Stimulated activated CD4-positive, alpha-beta T cell treated with anti-CD3 and anti-CD28 coated beads, Interleukin-4, amount 100 ng/mL, for 4 hours (primary cell): ENCODE results near the gene SLC25A24.
"Not testable (repeated sequence)": the region's sequence is repeated elsewhere in the genome, so short reads cannot be mapped to it uniquely, and the experiment has no call there.

ENCODE experiments used
- DNase-seq, 2 experiments: peaks; one replicate each; pipeline ENCODE4 v3.0.0-alpha.2; 2020

SLC25A24 gene

GRCh38 chr1:108194051-108194450, 6.1 kb downstream of the SLC25A24 start:
- DNase-seq = no peak

- DNase-seq = no peak
Measured at GRCh38 chr1:108193333-108193732, 6.8 kb downstream of the SLC25A24 start.

- no peak for DNase-seq
Measured at GRCh38 chr1:108192581-108192980, 7.6 kb downstream of the SLC25A24 start.

DNA sequence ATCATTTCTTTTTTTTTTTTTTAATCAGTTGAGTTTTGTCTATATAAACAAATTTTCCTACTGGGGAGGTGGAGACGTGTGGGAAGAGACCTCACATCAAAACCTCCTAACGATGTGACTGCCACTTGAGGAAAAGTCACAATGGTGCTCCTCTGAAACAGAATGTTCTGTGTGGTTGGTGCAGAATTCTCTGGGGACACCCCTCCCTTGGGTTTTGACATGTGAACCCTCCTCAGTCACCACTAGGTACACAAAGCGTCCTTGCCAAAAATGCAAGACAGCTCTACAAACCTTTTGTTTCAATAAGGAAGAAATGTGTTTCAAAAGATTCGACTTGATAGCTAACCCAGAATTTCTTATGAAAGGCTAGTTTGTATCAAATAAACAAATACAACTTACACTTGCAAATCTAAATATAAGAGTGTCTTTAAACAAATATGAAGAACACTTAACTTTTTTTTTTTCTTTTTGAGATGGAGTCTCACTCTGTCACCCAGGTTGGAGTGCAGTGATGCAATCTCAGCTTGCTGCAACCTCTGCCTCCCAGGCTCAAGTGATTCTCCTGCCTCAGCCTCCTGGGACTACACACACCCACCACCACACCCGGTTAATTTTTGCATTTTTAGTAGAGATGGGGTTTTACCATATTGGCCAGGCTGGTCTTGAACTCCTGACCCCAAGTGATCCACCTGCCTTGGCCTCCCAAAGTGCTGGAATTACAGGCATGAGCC, 9.3 kb downstream of the SLC25A24 start:
- no peak for DNase-seq

DNA sequence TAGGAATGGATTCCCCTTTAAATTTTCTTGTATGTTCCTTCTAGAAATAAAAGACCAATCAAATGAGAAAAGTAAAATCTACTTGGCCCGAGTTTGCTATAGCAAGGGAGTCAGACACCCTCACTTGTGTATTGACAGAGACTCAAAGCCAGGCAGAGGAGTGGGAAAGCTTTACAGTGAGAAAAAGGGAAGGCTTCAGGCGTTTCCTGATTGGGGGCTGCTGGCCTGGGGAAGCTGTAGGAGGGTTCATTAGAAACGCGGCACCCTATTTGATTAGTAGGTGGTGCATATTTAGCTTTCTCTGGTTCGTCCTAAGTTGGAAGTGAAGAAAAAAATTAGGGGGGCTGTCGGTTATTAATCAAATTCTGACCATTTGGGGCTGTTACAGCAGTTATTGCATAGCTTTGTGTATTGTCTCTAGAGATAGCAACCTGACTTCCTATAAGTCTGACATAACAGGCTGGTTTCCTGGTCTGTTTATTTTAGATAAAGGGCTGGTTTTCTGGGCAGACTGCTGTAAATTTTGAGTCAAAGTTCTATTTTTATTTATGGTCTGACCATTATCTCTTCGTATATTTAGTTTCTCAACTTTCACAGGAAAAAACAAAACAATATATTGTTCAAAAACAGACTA, 10.0 kb downstream of the SLC25A24 start:
- no peak for DNase-seq

GRCh38 chr1:108188801-108189200, 11.3 kb downstream of the SLC25A24 start:
- no peak for DNase-seq

DNA sequence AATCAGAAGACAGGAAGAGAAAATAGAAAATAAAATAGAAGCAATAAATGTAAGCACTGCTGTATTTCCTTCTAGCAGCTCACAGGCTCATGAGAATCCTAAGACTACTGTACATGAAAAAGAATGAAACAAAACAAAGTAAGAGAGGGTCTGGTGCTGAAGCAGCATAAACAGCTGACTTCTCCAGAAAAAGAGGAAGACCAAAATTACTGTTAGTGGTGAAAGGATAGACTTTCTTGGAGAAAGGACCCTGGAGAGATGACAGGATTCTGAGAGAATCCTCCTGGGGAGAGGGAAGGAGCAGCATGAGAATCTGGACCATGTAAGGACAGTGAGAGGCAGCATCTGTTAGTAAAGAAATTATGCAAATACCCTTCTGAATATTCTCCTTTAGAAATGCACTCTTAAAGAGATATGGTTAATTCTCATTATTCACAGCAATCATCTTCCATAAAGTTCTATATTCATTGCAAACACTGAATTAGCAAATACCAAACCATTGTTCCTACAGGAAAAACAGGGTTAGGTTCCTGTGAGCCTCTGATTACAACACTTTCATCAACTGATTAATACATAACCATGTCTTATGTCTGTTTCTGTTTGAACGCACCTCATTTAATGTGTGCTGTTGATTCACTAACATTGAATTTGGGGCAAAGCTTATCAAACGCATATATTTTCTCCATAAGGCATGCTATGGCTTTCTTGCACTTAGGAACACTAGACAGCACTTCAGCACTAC, 17.0 kb downstream of the SLC25A24 start:
- DNase-seq = no peak

GRCh38 chr1:108179018-108179417, 21.1 kb downstream of the SLC25A24 start:
- DNase-seq = no peak

DNA sequence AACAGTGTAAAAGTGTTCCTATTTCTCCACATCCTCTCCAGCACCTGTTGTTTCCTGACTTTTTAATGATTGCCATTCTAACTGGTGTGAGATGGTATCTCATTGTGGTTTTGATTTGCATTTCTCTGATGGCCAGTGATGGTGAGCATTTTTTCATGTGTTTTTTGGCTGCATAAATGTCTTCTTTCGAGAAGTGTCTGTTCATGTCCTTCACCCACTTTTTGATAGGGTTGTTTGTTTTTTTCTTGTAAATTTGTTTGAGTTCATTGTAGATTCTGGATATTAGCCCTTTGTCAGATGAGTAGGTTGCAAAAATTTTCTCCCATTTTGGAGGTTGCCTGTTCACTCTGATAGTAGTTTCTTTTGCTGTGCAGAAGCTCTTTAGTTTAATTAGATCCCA, 37.7 kb downstream of the SLC25A24 start:
- not testable (repeated sequence) for DNase-seq

DNA sequence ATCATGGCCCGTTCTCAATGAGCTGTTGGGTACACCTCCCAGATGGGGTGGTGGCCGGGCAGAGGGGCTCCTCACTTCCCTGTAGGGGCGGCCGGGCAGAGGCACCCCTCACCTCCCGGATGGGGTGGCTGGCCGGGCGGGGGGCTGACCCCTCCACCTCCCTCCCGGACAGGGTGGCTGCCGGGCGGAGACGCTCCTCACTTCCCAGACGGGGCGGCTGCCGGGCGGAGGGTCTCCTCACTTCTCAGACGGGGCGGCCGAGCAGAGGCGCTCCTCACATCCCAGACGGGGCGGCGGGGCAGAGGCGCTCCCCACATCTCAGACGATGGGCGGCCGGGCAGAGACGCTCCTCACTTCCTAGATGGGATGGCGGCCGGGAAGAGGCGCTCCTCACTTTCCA, 40.2 kb downstream of the SLC25A24 start:
- not testable (repeated sequence) for DNase-seq

GRCh38 chr1:108158893-108159453, 41.2 kb downstream of the SLC25A24 start:
- no peak for DNase-seq

GRCh38 chr1:108154314-108154713, 45.8 kb downstream of the SLC25A24 start:
- DNase-seq = no peak

DNA sequence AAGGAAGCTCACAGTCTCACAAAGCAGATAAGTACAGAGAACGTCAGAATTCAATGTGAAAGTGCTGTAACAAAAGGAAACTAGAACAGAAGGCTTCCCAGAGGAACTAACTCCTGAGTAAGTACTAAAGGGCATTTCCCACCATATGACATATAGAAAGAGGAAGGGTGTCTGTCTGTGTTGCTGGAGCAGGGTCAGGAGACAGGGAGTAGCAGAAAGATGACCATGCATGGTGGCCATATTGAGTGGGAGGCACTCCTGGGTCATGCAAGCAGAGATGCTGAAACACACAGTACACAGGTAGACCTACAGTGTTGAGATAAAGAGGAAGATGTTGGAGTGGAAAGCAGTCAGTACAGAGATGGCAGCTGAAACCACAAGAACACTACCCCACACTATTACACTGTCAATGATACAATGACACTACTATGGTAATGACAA, 47.3 kb downstream of the SLC25A24 start:
- no peak for DNase-seq

- DNase-seq = no peak
Measured at GRCh38 chr1:108151548-108151947, 48.6 kb downstream of the SLC25A24 start.

GRCh38 chr1:108149796-108150467, 50.2 kb downstream of the SLC25A24 start:
- DNase-seq = no peak

DNA sequence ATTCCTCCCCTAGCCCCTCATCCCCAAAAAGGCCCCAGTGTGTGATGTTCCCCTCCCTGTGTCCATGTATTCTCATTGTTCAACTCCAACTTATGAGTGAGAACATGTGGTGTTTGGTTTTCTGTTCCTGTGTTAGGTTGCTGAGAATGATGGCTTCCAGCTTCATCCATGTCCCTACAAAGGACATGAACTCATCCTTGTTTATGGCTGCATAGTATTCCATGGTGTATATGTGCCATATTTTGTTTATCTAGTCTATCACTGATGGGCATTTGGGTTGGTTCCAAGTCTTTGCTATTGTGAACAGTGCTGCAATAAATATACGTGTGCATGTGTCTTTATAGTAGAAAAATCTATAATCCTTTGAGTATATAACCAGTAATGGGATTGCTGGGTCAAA, 55.6 kb downstream of the SLC25A24 start:
- not testable (repeated sequence) for DNase-seq

DNA sequence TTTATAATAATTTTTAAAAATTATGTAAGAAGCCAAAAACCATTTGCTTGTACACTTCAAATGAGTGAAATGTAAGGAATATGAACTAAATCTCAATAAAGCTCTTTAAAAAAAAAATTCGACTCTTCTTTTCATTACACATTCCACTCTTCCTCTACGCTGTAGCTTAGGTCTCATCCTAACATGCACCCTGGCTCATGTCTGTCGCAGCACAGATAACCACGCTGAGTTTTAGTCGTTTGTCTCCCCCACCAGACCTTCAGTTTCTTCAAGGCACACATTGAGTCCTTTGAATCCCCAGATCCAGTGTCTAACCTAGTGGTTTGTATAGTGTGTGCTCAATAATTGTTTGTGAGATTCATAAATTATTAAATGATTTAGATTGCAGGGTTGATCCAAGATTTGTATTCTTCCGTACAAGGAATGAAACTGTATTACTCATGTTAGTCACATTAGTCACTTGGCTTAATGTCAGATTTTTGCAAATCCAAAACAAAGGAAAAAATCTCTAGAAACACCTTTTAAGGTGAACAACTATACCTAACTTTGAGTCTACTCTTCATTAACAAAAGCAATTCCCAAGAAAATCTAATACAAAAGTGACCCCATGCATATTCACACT, 57.3 kb downstream of the SLC25A24 start:
- no peak for DNase-seq

- no peak for DNase-seq
Measured at GRCh38 chr1:108142258-108142657, 57.9 kb downstream of the SLC25A24 start.

DNA sequence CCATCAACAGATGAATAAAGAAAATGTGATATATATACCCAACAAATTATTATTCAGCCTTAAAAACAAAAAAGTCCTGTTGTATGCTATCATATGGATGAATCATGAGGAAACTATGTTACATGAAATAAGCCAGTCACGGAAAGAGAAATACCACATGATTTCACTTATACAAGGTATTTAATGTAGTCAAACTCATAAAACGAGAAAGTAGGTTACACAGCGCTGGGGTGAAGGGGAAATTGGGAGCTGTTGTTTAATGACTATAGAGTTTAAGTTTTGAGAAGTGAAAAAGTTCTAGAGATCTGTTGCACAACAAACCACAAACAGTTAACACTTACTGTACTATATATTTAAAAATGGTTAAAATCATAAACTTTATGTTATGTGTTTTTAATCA, 58.5 kb downstream of the SLC25A24 start:
- no peak for DNase-seq

- DNase-seq = no peak
Measured at GRCh38 chr1:108140936-108141335, 59.2 kb downstream of the SLC25A24 start.

- no peak for DNase-seq
Measured at GRCh38 chr1:108140177-108140576, 60.0 kb downstream of the SLC25A24 start.

DNA sequence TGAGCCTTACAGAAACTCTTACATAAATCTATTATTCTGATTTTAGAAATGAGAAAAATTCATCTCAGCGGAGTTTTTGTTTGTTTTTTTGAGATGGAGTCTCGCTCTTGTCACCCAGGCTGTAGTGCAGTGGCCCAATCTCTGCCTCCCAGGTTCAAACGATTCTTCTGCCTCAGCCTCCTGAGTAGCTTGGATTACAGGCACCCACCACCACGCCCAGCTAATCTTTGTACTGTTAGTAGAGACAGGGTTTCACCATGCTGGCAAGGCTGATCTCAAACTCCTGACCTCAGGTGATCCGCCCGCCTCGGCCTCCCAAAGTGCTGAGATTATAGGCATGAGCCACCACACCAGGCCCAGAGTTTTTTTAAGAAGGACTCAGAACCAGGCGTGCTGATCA, 60.6 kb downstream of the SLC25A24 start:
- not testable (repeated sequence) for DNase-seq
